ENCODE results near the gene VAMP2.
"Not testable (repeated sequence)": the region's sequence is repeated elsewhere in the genome, so short reads cannot be mapped to it uniquely, and the experiment has no call there.

Gene VAMP2

GRCh38 chr17:8187517-8188262 is 24.9 kb upstream of the VAMP2 start:
- peak; percentile 93 for DNase-seq
- Mint-ChIP-seq H3K4me3 (no peak overlapping the region), H3K4me1 (peaks cover 20% of the 10 kb centered on the region), H3K9me3 (no peaks in the 10 kb centered on the region), H3K27ac (no peak overlapping the region), H3K36me3 (no peaks in the 10 kb centered on the region), H3K27me3 (peaks cover 13% of the 10 kb centered on the region)
- CTCF ChIA-PET = interaction anchor here (0.9 to 3.0 kb wide), 9 partner anchors 15 to 115 kb away, joined by 3 to 10 read pairs (median 4); no protein-coding TSS in a partner anchor

- Mint-ChIP-seq H3K36me3 (no peaks in the 10 kb centered on the region), H3K9me3 (no peaks in the 10 kb centered on the region), H3K27me3 (peaks cover 19% of the 10 kb centered on the region), H3K4me3 (no peak overlapping the region), H3K4me1 (peaks cover 22% of the 10 kb centered on the region), H3K27ac (no peak overlapping the region)
- peak; percentile 92 for DNase-seq
- CTCF ChIA-PET = interaction anchor here (0.9 to 3.0 kb wide), 6 partner anchors 14 to 114 kb away, joined by 3 to 10 read pairs (median 4); no protein-coding TSS in a partner anchor
Observed at GRCh38 chr17:8186787-8187516, 24.2 kb upstream of the VAMP2 start.

GRCh38 chr17:8186446-8186786 is 23.7 kb upstream of the VAMP2 start:
- Mint-ChIP-seq H3K27me3 (peaks cover 23% of the 10 kb centered on the region), H3K36me3 (no peaks in the 10 kb centered on the region), H3K9me3 (no peaks in the 10 kb centered on the region), H3K4me1 (peaks cover 24% of the 10 kb centered on the region), H3K27ac (no peak overlapping the region), H3K4me3 (no peak overlapping the region)
- no peak for DNase-seq
- CTCF ChIA-PET = interaction anchor here (0.7 to 1.2 kb wide), 2 partner anchors 62 to 67 kb away, joined by 3 read pairs; partner anchors contain the start of genes CTC1 and PFAS

- no peaks in the 10 kb centered on the region for H3K9me3 Mint-ChIP-seq
- CTCF ChIA-PET = interaction anchor here (0.7 to 1.2 kb wide), 2 partner anchors 63 to 67 kb away, joined by 3 read pairs; partner anchors contain the start of genes CTC1 and PFAS
- peak; percentile 88 for DNase-seq
- H3K27me3 Mint-ChIP-seq = peaks cover 29% of the 10 kb centered on the region
- H3K4me1 Mint-ChIP-seq = peaks cover 21% of the 10 kb centered on the region
- no peak overlapping the region for H3K4me3 Mint-ChIP-seq
- H3K36me3 Mint-ChIP-seq = no peaks in the 10 kb centered on the region
- H3K27ac Mint-ChIP-seq = no peak overlapping the region
Observed at GRCh38 chr17:8185582-8186445, 23.1 kb upstream of the VAMP2 start.

- H3K9me3 Mint-ChIP-seq = no peaks in the 10 kb centered on the region
- peaks cover 5% of the 10 kb centered on the region for H3K36me3 Mint-ChIP-seq
- peaks cover 18% of the 10 kb centered on the region for H3K27me3 Mint-ChIP-seq
- H3K4me3 Mint-ChIP-seq = peak overlapping the region; percentile 91
- no peak overlapping the region for H3K27ac Mint-ChIP-seq
- CTCF ChIA-PET = interaction anchor here (1.1 kb wide), 1 partner anchor 38 kb away, joined by 3 read pairs; no protein-coding TSS in a partner anchor
- DNase-seq = no peak
- H3K4me1 Mint-ChIP-seq = peaks cover 54% of the 10 kb centered on the region
Observed at GRCh38 chr17:8176998-8177731, 14.4 kb upstream of the VAMP2 start.

- peak; percentile 94 for DNase-seq
- Mint-ChIP-seq H3K9me3 (no peaks in the 10 kb centered on the region), H3K4me1 (peaks cover 56% of the 10 kb centered on the region), H3K27me3 (peaks cover 12% of the 10 kb centered on the region), H3K4me3 (peak within 1 kb of the TSS; percentile 91), H3K27ac (peak within 1 kb of the TSS; percentile 90), H3K36me3 (peaks cover 5% of the 10 kb centered on the region)
- CTCF ChIA-PET = interaction anchor here (1.1 kb wide), 1 partner anchor 37 kb away, joined by 3 read pairs; no protein-coding TSS in a partner anchor
Observed at GRCh38 chr17:8176197-8176940, 13.6 kb upstream of the VAMP2 start, which contains the start of gene TMEM107. TSS of gene TMEM107 (minus strand) at chr17:8176380. CDS start at chr17:8176286, 94 bp downstream.

GRCh38 chr17:8175795-8176196 is 13.0 kb upstream of the VAMP2 start:
- Mint-ChIP-seq H3K27me3 (peaks cover 7% of the 10 kb centered on the region), H3K9me3 (no peaks in the 10 kb centered on the region), H3K36me3 (peaks cover 5% of the 10 kb centered on the region), H3K27ac (peak overlapping the region; percentile 90), H3K4me3 (peak overlapping the region; percentile 91), H3K4me1 (peaks cover 60% of the 10 kb centered on the region)
- no peak for DNase-seq
- CTCF ChIA-PET = interaction anchor here (0.8 kb wide), 1 partner anchor 12 kb away, joined by 4 read pairs; no protein-coding TSS in a partner anchor

- peaks cover 5% of the 10 kb centered on the region for H3K36me3 Mint-ChIP-seq
- no peaks in the 10 kb centered on the region for H3K27me3 Mint-ChIP-seq
- H3K4me3 Mint-ChIP-seq = peak overlapping the region; percentile 78
- no peak for DNase-seq
- no peaks in the 10 kb centered on the region for H3K9me3 Mint-ChIP-seq
- CTCF ChIA-PET = interaction anchor here (0.8 to 1.6 kb wide), 3 partner anchors 35 to 54 kb away, joined by 3 to 4 read pairs (median 3); no protein-coding TSS in a partner anchor
- H3K27ac Mint-ChIP-seq = peak overlapping the region; percentile 100
- H3K4me1 Mint-ChIP-seq = peaks cover 61% of the 10 kb centered on the region
Observed at GRCh38 chr17:8173871-8174322, 11.1 kb upstream of the VAMP2 start.

GRCh38 chr17:8173056-8173870 is 10.5 kb upstream of the VAMP2 start:
- Mint-ChIP-seq H3K27me3 (no peaks in the 10 kb centered on the region), H3K4me3 (peak overlapping the region; percentile 78)
- DNase-seq = peak; percentile 88

GRCh38 chr17:8170186-8170585 is 7.4 kb upstream of the VAMP2 start:
- H3K27ac Mint-ChIP-seq, CTCF ChIA-PET, H3K27me3 Mint-ChIP-seq, H3K36me3 Mint-ChIP-seq, H3K9me3 Mint-ChIP-seq, H3K4me3 Mint-ChIP-seq, DNase-seq: not testable (repeated sequence)
- H3K4me1 Mint-ChIP-seq = peaks cover 47% of the 10 kb centered on the region

More at GRCh38 chr17:8173056-8173870, 10.5 kb upstream of the VAMP2 start:
- peaks cover 5% of the 10 kb centered on the region for H3K36me3 Mint-ChIP-seq
- H3K27ac Mint-ChIP-seq = peak overlapping the region; percentile 100
- H3K4me1 Mint-ChIP-seq = peaks cover 61% of the 10 kb centered on the region
- CTCF ChIA-PET = interaction anchor here (0.6 to 1.6 kb wide), 4 partner anchors 14 to 54 kb away, joined by 3 to 4 read pairs (median 3); no protein-coding TSS in a partner anchor
- H3K9me3 Mint-ChIP-seq = no peaks in the 10 kb centered on the region

- CTCF ChIA-PET = no interaction called here
- Mint-ChIP-seq H3K4me3 (no peak overlapping the region), H3K27ac (no peak overlapping the region), H3K4me1 (peaks cover 44% of the 10 kb centered on the region), H3K27me3 (no peaks in the 10 kb centered on the region), H3K9me3 (no peaks in the 10 kb centered on the region), H3K36me3 (peaks cover 4% of the 10 kb centered on the region)
- DNase-seq = no peak
Observed at GRCh38 chr17:8167526-8167925, 4.8 kb upstream of the VAMP2 start.

GRCh38 chr17:8166731-8167130 is 4.0 kb upstream of the VAMP2 start:
- Mint-ChIP-seq H3K27ac (no peak overlapping the region), H3K9me3 (no peaks in the 10 kb centered on the region), H3K4me1 (peaks cover 41% of the 10 kb centered on the region), H3K27me3 (no peaks in the 10 kb centered on the region), H3K36me3 (peaks cover 8% of the 10 kb centered on the region), H3K4me3 (no peak overlapping the region)
- DNase-seq = no peak
- CTCF ChIA-PET = no interaction called here

Measured in activated naive CD4-positive, alpha-beta T cell treated with anti-CD3 and anti-CD28 coated beads, Interleukin-2, amount 10 ng/mL, durations not matched to agents 7 days and 5 days (primary cell).